Trophoblast cell (in vitro differentiated cells and primary cell): ENCODE measurements around the gene ZNF212.

Experiments used
- DNase-seq, 2 donors: peaks; one replicate each; pipeline ENCODE4 v3.0.0-alpha.2; 2016
- H2AFZ ChIP-seq: 2 replicates; pipeline ENCODE4 v1.6.1; 2013; ENCODE audit warnings: low read length, moderate library complexity, mild to moderate bottlenecking; ENCODE audit not compliant: insufficient read depth, poor library complexity
- H2AK5ac ChIP-seq: 2 replicates; pipeline ENCODE4 v1.6.1; 2013; ENCODE audit warnings: mild to moderate bottlenecking, low read length
- H2BK120ac ChIP-seq: 2 replicates; pipeline ENCODE4 v1.6.1; 2013; ENCODE audit warnings: low read length, mild to moderate bottlenecking, moderate library complexity; ENCODE audit not compliant: insufficient read depth, poor library complexity
- H2BK12ac ChIP-seq: 2 replicates; pipeline ENCODE4 v1.6.1; 2013; ENCODE audit warnings: mild to moderate bottlenecking, low read length, moderate library complexity
- H2BK5ac ChIP-seq: 2 replicates; pipeline ENCODE4 v1.6.1; 2013; ENCODE audit warnings: low read length, low read depth, moderate library complexity, mild to moderate bottlenecking; ENCODE audit not compliant: poor library complexity
- H3K14ac ChIP-seq: 2 replicates; pipeline ENCODE4 v1.6.1; 2013; ENCODE audit warnings: mild to moderate bottlenecking, low read length
- H3K18ac ChIP-seq: 2 replicates; pipeline ENCODE4 v1.6.1; 2013; ENCODE audit warnings: mild to moderate bottlenecking, low read length
- H3K23ac ChIP-seq: 2 replicates; pipeline ENCODE4 v1.6.1; 2013; ENCODE audit warnings: low read length
- H3K27ac ChIP-seq: 2 replicates; pipeline ENCODE4 v1.5.1; 2013; ENCODE audit warnings: low read depth, mild to moderate bottlenecking, inconsistent platforms, low read length, moderate library complexity
- H3K27me3 ChIP-seq: 2 replicates; pipeline ENCODE4 v1.6.1; 2013; ENCODE audit warnings: inconsistent platforms, mild to moderate bottlenecking, low read length, moderate library complexity; ENCODE audit not compliant: insufficient read depth
- H3K36me3 ChIP-seq, 2 experiments: 1 replicate in 1 of 2; 2 replicates in 1 of 2; pipeline ENCODE4 v1.6.1; 2013; ENCODE audit warnings: low read length in 2 of 2, mild to moderate bottlenecking in 2 of 2, moderate library complexity in 1 of 2; ENCODE audit not compliant: insufficient read depth in 2 of 2, control insufficient read depth in 1 of 2
- H3K4ac ChIP-seq: 2 replicates; pipeline ENCODE4 v1.6.1; 2013; ENCODE audit warnings: low read depth, mild to moderate bottlenecking, low read length, moderate library complexity
- H3K4me1 ChIP-seq, 2 experiments: 1 replicate in 1 of 2; 2 replicates in 1 of 2; pipeline ENCODE4 v1.6.1; 2013; ENCODE audit warnings: low read length in 2 of 2, mild to moderate bottlenecking in 2 of 2, moderate library complexity in 1 of 2; ENCODE audit not compliant: insufficient read depth in 2 of 2, control insufficient read depth in 1 of 2
- H3K4me2 ChIP-seq: 2 replicates; pipeline ENCODE4 v1.6.1; 2013; ENCODE audit warnings: inconsistent platforms, mild to moderate bottlenecking, low read length, moderate library complexity
- H3K4me3 ChIP-seq: 2 replicates; pipeline ENCODE4 v1.5.1; 2013; ENCODE audit warnings: mild to moderate bottlenecking, low read depth, low read length, inconsistent platforms
- H3K79me1 ChIP-seq: one replicate; pipeline ENCODE4 v1.6.1; 2013; ENCODE audit warnings: low read length
- H3K79me2 ChIP-seq: 2 replicates; pipeline ENCODE4 v1.6.1; 2013; ENCODE audit warnings: low read length, mild to moderate bottlenecking; ENCODE audit not compliant: control insufficient read depth, insufficient read depth, poor library complexity
- H3K9ac ChIP-seq: 2 replicates; pipeline ENCODE4 v1.6.1; 2013; ENCODE audit warnings: mild to moderate bottlenecking, low read length
- H3K9me3 ChIP-seq: 2 replicates; pipeline ENCODE4 v1.6.1; 2013; ENCODE audit warnings: low read depth, mild to moderate bottlenecking, control low read depth, inconsistent platforms, low read length; ENCODE audit not compliant: insufficient read depth
- H4K12ac ChIP-seq: 2 replicates; pipeline ENCODE4 v1.6.1; 2013; ENCODE audit warnings: low read depth, mild to moderate bottlenecking, low read length, moderate library complexity
- H4K8ac ChIP-seq: 2 replicates; pipeline ENCODE4 v1.6.1; 2013; ENCODE audit warnings: low read depth, mild to moderate bottlenecking, low read length, moderate library complexity
- H4K91ac ChIP-seq: one replicate; pipeline ENCODE4 v1.6.1; 2013; ENCODE audit warnings: low read depth, mild to moderate bottlenecking, low read length, moderate library complexity
- WGBS: extraction: QIAGEN DNeasy Blood & Tissue Kit; methylation state at CpG from one replicate; pipeline ENCODE4 v1.1.7; 2013; ENCODE audit warnings: missing lambda C conversion rate; ENCODE audit not compliant: insufficient read length, insufficient coverage; ENCODE audit errors: extremely low coverage; 5-methylcytosine and 5-hydroxymethylcytosine counted together

Gene ZNF212

GRCh38 chr7:149217570-149217969 is 21.9 kb upstream of the ZNF212 start:
- no peak overlapping the region for H4K12ac ChIP-seq
- peaks cover 5 to 9% of the 10 kb centered on the region in 2 experiments for H3K4me1 ChIP-seq
- no peak overlapping the region for H2BK120ac ChIP-seq
- no peak overlapping the region for H3K23ac ChIP-seq
- no peak overlapping the region for H2AFZ ChIP-seq
- peaks cover 3% of the 10 kb centered on the region for H3K79me1 ChIP-seq
- H3K9ac ChIP-seq: no peak overlapping the region
- no peak overlapping the region for H3K14ac ChIP-seq
- H4K91ac ChIP-seq: no peak overlapping the region
- H3K18ac ChIP-seq: no peak overlapping the region
- no CpG with 5 or more reads among the region's 6 CpGs for WGBS
- DNase-seq: no peak
- no peak overlapping the region for H3K4ac ChIP-seq
- H2BK5ac ChIP-seq: no peak overlapping the region
- no peak overlapping the region for H3K4me2 ChIP-seq
- no peak overlapping the region for H3K27ac ChIP-seq
- no peaks in the 10 kb centered on the region for H3K79me2 ChIP-seq
- H3K4me3 ChIP-seq: no peak overlapping the region
- H4K8ac ChIP-seq: no peak overlapping the region
- no peak overlapping the region for H2AK5ac ChIP-seq
- peak overlapping the region; percentile 10 for H2BK12ac ChIP-seq
- no peaks in the 10 kb centered on the region for H3K27me3 ChIP-seq
- peaks cover 38 to 56% of the 10 kb centered on the region in 2 experiments for H3K36me3 ChIP-seq
- H3K9me3 ChIP-seq: no peaks in the 10 kb centered on the region

GRCh38 chr7:149218469-149219420 is 20.7 kb upstream of the ZNF212 start:
- H3K4me2 ChIP-seq: no peak overlapping the region
- WGBS: no CpG with 5 or more reads among the region's 10 CpGs
- H3K4ac ChIP-seq: no peak overlapping the region
- DNase-seq: peak in 1 of 2 donors; percentile 21
- H3K4me1 ChIP-seq: peaks cover 5 to 9% of the 10 kb centered on the region in 2 experiments
- H2BK12ac ChIP-seq: no peak overlapping the region
- H2BK120ac ChIP-seq: no peak overlapping the region
- no peaks in the 10 kb centered on the region for H3K79me2 ChIP-seq
- no peak overlapping the region for H3K14ac ChIP-seq
- peaks cover 28 to 49% of the 10 kb centered on the region in 2 experiments for H3K36me3 ChIP-seq
- H3K79me1 ChIP-seq: peaks cover 3% of the 10 kb centered on the region
- H3K4me3 ChIP-seq: no peak overlapping the region
- no peak overlapping the region for H3K9ac ChIP-seq
- no peak overlapping the region for H3K27ac ChIP-seq
- no peak overlapping the region for H2AFZ ChIP-seq
- H3K9me3 ChIP-seq: no peaks in the 10 kb centered on the region
- no peak overlapping the region for H3K23ac ChIP-seq
- no peak overlapping the region for H3K18ac ChIP-seq
- no peak overlapping the region for H2BK5ac ChIP-seq
- H2AK5ac ChIP-seq: no peak overlapping the region
- no peak overlapping the region for H4K8ac ChIP-seq
- H4K91ac ChIP-seq: no peak overlapping the region
- H4K12ac ChIP-seq: no peak overlapping the region
- no peaks in the 10 kb centered on the region for H3K27me3 ChIP-seq

- WGBS: no CpG with 5 or more reads among the region's 6 CpGs
Observed at GRCh38 chr7:149220534-149220933, 18.9 kb upstream of the ZNF212 start.

GRCh38 chr7:149223176-149223575 is 16.3 kb upstream of the ZNF212 start:
- Histone ChIP-seq H3K4me1 (peaks cover 4 to 7% of the 10 kb centered on the region in 2 experiments), H3K9ac (no peak overlapping the region), H2AFZ (no peak overlapping the region), H4K8ac (no peak overlapping the region), H3K9me3 (no peaks in the 10 kb centered on the region), H3K79me1 (peaks cover 3% of the 10 kb centered on the region), H3K14ac (no peak overlapping the region), H3K27ac (no peak overlapping the region), H2BK12ac (no peak overlapping the region), H2BK5ac (no peak overlapping the region), H4K91ac (no peak overlapping the region), H3K36me3 (peaks cover 26 to 37% of the 10 kb centered on the region in 2 experiments), H3K23ac (no peak overlapping the region), H3K27me3 (no peaks in the 10 kb centered on the region), H3K4me3 (peak overlapping the region; percentile 14), H4K12ac (no peak overlapping the region), H2AK5ac (no peak overlapping the region), H3K18ac (no peak overlapping the region), H3K4ac (no peak overlapping the region), H3K4me2 (no peak overlapping the region), H3K79me2 (no peaks in the 10 kb centered on the region), H2BK120ac (no peak overlapping the region)
- no CpG with 5 or more reads among the region's 8 CpGs for WGBS
- DNase-seq: no peak

More at GRCh38 chr7:149220534-149220933, 18.9 kb upstream of the ZNF212 start:
- peak overlapping the region; percentile 8 for H3K27ac ChIP-seq
- no peak overlapping the region for H3K18ac ChIP-seq
- no peak overlapping the region for H4K8ac ChIP-seq
- no peak overlapping the region for H4K91ac ChIP-seq
- H3K23ac ChIP-seq: no peak overlapping the region
- H3K14ac ChIP-seq: no peak overlapping the region
- H3K4me1 ChIP-seq: peaks cover 5 to 9% of the 10 kb centered on the region in 2 experiments
- no peak overlapping the region for H2AFZ ChIP-seq
- H3K79me1 ChIP-seq: peaks cover 3% of the 10 kb centered on the region
- peaks cover 34 to 49% of the 10 kb centered on the region in 2 experiments for H3K36me3 ChIP-seq
- H3K4ac ChIP-seq: no peak overlapping the region
- H3K4me2 ChIP-seq: no peak overlapping the region
- H2BK12ac ChIP-seq: no peak overlapping the region
- H3K9me3 ChIP-seq: no peaks in the 10 kb centered on the region
- no peak overlapping the region for H2AK5ac ChIP-seq
- no peak overlapping the region for H3K4me3 ChIP-seq
- no peak overlapping the region for H2BK120ac ChIP-seq
- peak; percentile 90 to 93 for DNase-seq
- no peak overlapping the region for H2BK5ac ChIP-seq
- no peaks in the 10 kb centered on the region for H3K79me2 ChIP-seq
- H3K27me3 ChIP-seq: no peaks in the 10 kb centered on the region
- H4K12ac ChIP-seq: no peak overlapping the region
- no peak overlapping the region for H3K9ac ChIP-seq
